ENCODE measurements around the gene SIGLEC8.
"Not testable (repeated sequence)": the region's sequence is repeated elsewhere in the genome, so short reads cannot be mapped to it uniquely, and the experiment has no call there.

The SIGLEC8 gene

DNA sequence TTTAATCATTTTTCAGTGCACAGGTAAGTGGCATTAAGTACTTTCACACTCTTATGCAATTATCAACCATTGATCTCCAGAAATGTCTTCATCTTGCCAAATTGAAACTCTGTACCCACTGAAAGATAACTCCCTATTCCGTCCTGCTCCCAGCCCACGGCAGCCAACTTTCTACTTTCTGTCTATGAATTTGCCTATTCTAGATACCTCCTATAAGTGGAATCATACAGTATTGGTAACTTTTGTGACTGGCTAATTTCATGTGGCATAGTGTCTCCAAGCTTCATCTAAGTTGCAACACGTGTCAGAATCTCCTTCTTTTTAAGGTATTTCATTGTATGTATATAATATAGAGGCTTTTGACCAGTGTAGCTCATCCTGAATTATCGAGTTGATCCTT is 14.4 kb upstream of the SIGLEC8 start:
- DNase-seq: no peak

DNA sequence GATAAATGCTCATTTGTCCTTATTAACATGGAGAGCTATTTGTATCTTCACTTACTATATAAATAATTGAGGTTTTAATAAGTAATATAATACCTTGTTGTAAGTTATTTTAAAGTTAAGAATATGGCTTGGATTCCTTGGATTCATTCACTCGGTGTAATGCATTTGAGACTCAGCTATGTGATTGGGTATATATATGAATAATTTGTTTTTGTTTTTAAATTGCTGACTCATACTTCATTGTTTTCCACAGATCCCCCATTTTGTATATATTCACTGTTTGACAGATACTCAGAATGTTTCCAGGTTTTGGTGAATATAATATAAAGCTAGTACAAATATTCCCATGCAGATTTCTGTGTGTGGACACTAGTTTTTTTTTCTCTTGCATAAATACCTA is 13.3 kb upstream of the SIGLEC8 start:
- no peak for DNase-seq

- no peak for DNase-seq
Observed at GRCh38 chr19:51470966-51471365, 12.7 kb upstream of the SIGLEC8 start.

DNA sequence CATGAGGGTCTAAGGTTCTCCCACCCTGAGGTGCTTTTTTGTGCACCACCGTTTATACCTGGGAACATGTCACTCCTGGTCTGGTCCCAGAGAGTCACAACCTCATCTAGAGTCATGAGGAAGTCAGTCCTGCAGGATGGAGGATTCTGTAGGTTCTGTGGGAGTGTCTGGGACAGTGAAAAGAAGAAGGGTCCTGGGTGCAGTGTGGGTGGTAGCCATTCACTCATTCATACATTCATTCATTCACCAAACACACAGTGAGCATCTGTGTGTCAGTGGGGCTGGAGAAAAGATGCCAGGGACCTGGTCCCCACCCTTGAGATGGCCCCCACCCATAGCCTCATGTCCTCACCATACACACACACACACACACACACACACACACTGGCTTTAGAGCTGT is 11.4 kb upstream of the SIGLEC8 start:
- no peak for DNase-seq

GRCh38 chr19:51469162-51469561 is 10.9 kb upstream of the SIGLEC8 start:
- DNase-seq: no peak

GRCh38 chr19:51468545-51468920 is 10.3 kb upstream of the SIGLEC8 start:
- DNase-seq: no peak

DNA sequence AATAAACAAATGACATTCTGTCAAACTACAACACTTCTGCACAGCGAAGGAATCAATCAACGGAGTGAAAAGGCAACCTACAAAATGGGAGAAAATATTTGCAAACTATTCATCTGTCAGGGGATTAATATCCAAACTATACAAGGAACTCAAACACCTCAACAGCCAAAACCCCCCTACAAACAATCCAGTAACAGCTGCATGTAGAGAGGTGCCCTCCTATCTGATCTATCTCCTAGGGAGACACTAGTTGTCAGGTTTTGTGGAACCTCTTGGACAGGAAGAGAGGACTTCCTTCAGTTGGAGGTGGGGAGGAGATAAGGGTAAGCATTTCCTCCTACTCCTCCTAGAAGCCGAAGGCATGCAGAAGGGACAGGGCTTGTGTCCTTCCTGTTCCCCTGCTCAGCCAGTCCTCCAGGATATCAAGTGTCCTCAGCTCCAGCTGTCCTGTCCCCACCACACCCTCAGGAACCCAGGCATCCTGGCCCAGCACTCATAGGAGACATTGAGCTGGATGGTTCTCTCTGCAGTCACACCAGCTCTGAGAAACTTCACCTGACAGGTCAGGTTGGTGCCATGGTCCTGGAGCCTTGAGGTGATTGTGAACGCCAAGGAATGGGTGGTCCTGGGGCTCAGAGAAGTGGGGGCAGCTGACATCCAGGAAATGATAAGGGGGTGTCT is 9.8 kb upstream of the SIGLEC8 start:
- DNase-seq: no peak

GRCh38 chr19:51466723-51467122 is 8.5 kb upstream of the SIGLEC8 start:
- DNase-seq: no peak

GRCh38 chr19:51463976-51464581 is 5.8 kb upstream of the SIGLEC8 start:
- not testable (repeated sequence) for DNase-seq

DNA sequence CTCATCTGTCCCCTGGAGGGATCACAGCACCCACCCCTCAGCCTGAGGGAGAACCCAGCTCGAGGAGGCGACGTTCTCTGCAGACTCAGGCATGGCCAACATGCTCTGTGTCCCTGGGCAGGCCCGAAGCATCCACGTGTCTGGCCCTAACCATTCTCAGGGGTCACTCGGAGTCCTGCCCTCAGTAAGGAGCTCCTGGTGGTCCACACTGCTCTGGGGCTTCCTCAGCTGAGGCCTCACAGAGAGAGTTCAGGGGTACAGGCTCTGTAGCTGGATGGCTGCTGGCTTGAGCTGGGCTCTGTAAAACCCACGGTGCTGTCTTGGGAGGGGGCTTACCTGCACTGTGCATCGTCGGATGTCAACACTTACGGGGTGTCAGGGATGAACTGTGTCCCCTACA is 4.4 kb upstream of the SIGLEC8 start:
- DNase-seq: no peak

DNA sequence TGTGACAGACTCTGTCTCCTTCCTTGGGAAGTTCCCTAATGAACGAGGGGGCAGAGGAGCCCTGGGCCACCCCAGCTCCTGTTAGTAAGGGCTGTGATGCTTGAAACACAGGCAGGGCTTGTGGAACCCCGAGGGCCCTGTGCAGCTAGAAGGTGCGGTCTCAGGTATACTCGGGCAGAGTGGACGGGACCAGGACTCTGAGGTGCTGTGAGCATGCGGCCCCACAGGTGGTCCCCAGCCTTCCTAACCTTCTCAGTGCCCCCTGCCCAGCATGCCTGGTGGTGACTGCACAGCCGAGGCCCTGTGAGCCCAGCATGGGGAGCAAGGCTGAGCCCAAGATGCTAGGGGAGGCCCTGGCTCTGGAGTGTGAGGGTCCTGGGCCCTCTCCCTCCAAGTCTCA is 4.0 kb upstream of the SIGLEC8 start:
- DNase-seq: no peak

GRCh38 chr19:51461723-51462161 is 3.5 kb upstream of the SIGLEC8 start:
- no peak for DNase-seq

GRCh38 chr19:51460164-51460992 is 2.1 kb upstream of the SIGLEC8 start:
- no peak for DNase-seq

DNA sequence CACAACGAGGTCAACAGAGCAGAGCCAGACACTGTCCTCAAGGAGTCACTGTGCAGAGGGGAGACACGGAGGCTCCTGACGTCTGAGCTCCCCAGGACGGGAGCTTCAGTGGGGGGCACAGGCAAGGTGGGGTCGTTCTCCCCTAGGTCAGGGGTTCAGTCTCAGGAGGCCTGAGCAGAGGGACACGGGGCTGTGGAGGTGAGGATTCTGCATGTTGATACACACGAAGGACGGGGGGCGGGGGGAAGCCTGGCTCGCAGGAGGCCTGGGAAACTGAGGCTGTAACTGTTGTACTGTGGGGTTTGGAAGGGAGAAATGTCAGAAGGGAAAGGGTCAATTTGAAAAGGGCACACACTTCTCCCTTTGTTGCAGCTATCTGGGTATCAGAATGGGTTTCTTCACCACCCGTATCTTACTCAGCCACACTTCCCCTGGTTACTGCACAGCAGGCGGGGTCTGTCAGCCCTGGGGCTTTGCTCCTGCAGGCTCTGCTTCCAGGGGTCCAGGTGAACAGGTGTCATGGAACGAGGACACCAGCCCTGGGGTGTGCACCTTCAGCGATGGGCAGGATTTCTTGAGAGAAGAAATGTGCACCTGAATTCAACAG is 748 bp upstream of the SIGLEC8 start:
- no peak for DNase-seq

DNA sequence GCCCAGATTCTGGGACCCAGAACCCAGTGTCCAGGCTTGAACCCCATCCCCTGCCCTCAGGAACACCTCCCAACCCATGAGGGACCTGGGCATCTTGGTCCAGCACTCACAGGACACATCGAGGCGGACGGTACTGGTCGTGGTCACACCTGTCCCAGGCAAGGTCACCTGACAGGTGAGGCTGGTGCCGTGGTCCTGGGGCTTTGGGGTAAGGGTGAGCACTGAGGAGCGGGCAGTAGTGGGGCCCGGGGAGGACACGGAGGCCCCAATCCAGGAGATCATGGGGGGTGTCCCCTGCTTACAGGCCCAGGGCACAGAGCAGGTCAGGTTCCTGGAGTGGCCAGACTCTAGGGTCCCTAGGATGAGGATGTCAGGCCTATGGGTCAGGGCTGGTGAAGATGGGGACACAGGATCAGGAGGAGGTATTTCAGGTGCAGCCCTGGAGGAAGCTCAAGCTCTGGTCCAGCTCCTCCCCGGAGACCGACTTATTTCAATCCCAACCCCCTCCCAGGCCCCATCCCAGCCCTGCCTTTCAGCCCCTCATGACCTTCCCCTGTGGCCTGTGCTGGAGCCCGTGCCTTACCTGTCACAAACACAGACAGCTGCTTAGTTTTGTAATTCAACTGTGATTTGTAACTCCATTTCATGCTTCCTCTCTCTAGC is 772 bp downstream of the SIGLEC8 start:
- DNase-seq: no peak

DNA sequence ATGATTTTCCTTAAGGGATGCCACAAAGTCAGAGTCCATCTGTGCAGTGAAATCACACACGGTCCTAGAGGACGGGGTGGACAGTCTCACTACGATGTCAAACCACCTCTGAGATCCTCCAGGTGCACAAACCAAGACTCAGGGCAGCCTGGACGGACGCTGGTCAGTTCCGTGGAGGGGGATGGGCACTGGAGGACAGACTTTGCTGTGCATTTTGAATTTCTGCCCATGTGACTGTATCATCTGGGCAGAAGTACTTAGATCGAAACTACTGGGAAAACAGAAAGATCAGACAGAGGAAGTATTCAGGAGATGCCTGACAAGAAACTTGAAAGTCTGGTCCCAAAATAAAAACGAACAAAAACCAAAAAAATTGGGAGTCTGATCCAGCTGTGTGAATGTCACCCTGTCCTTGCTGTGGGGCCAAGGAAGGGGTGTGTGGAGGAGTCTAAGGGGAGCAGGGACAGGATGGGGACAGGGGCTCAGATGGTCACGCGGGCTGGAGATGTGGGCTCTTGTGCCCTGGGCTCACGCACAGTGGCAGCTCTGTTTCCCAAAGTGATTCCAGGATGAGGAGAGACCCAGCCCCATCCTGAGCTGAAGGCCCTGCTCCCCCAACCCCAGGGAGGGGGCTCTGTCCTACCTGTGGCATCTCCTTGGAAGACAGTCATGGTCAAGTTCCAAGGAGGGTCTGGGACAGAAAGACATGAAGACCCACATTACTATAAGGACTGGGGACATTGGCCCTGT is 1.5 kb downstream of the SIGLEC8 start:
- no peak for DNase-seq

DNA sequence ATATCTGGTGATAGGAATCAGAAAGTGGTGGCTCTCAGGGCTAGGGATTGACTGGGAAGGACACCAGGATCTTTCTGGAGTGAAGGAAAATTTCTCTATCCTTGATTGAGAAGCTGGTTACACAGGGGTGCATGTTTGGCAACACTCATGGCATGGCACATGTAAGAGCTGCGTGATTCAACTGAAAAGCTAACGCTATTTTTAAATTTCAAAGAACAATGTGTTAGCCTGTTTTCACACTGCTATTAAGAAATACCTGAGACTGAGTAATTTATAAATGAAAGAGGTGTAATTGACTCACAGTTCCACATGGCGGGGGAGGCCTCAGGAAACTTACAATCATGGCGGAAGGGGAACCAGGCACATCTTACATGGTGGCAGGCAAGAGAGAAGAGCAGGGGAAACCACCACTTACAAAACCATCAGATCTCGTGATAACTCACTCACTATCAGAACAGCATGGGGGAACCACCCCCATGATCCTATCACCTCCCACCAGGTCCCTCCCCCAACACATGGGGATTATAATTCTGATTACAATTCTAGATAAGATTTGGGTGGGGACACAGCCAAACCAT is 7.4 kb downstream of the SIGLEC8 start:
- no peak for DNase-seq

DNA sequence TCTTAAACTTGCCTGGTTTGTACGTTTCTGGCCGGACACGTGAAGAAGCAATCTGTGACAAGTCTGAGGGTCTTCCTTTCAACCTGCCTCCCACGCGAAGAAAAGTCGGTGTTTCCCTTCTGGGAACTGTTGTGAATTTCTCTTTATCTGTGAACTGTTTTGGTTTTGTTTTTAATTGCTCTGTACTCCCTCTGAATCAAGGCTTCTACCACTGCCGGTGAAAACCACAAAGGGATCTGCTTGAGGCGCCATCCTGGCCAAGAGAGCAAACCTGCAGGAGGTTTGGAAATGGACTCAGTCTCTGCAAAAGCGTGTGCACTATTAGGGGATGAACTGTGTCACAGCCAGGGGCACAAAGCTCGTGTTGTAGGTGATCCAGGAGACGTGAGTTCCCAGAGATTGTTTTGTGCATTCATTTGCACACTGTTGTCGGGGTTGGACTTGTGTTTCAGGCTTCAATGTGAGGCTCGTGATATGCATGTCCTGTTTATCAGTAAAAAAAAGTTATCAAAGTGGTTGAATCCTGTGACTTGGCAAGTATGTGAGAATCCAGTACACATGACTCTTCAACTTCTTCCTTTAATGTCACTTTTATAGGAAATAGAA is 9.7 kb downstream of the SIGLEC8 start:
- DNase-seq: no peak

- no peak for DNase-seq
Observed at GRCh38 chr19:51448011-51448410, 10.2 kb downstream of the SIGLEC8 start.

DNA sequence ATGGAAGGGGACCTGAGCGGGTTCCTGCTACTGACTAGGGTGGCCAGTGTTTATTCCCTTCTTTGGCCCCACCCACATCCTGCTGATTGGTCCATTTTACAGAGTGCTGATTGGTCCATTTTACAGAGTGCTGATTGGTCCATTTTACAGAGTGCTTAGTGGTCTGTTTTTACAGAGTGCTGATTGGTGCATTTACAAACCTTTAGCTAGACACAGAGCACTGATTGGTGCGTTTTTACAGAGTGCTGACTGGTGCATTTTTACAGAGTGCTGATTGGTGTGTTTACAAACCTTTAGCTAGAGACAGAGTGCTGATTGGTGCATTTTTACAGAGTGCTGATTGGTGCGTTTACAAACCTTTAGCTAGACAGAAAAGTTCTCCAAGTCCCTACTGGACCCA is 10.7 kb downstream of the SIGLEC8 start:
- not testable (repeated sequence) for DNase-seq

Measured in amniotic stem cell (primary cell).